ENCODE data around the gene PPP4R2. TPM values are rescaled to one million over a fixed set of nuclear protein-coding genes. Genes with fewer than 3 reads are reported as not detected.

PPP4R2 gene
- total and polyA plus RNA-seq, 9 of the 15 experiments (the other 6 are each of a cell fraction or from before 2014, with no cell fraction given), result 11.0 to 49.6 (median 31.6) TPM

GRCh38 chr3:72957297-72957696 lies 39.3 kb upstream of the PPP4R2 start:
- in situ Hi-C loops (cut with MboI) (no loop called here), intact Hi-C loops (cut with micrococcal nuclease) (no loop called here)
- WGBS (ENCODE audit: insufficient coverage, low coverage, missing lambda C conversion rate), result 58% methylated on average over 8 of the region's 8 CpGs
- H3K4me2 ChIP-seq (ENCODE audit: insufficient read depth, low read length), result no peak overlapping the region
- H3K4me3 ChIP-seq, result no peak overlapping the region
- H4K20me1 ChIP-seq (replicated peaks; ENCODE audit: control insufficient read depth, insufficient read depth, low read length), result no peaks in the 10 kb centered on the region
- ATAC-seq (no peak), FAIRE-seq (no peak), DNase-seq (ENCODE audit: extremely low read depth in 1 of 4, low spot score in 3 of 4) (no peak)
- no peak overlapping the region for H3K27ac ChIP-seq (ENCODE audit: extremely low read depth, low read depth, low read length)
- no peaks in the 10 kb centered on the region for H3K27me3 ChIP-seq (ENCODE audit: control insufficient read depth in 2 of 2, insufficient read depth in 2 of 2, low read length in 2 of 2)
- no peak for TF ChIP-seq ZBTB26 (CRISPR knock-in tag; IDR thresholded peaks at IDR 0.05)
- TF ChIP-seq ZNF76 (CRISPR knock-in tag; IDR thresholded peaks at IDR 0.05; ENCODE audit: borderline replicate concordance), result no peak
- no peak for TF ChIP-seq RBM25 (IDR thresholded peaks at IDR 0.05; ENCODE audit: low read depth, low read length, severe bottlenecking)
- no peak for TF ChIP-seq PPARD (CRISPR knock-in tag; IDR thresholded peaks at IDR 0.05)
- TF ChIP-seq ELF4 (CRISPR knock-in tag; IDR thresholded peaks at IDR 0.05), result no peak
- TF ChIP-seq MIER1 (IDR thresholded peaks at IDR 0.05; ENCODE audit: low read depth), result no peak
- TF ChIP-seq ZNF699 (CRISPR knock-in tag; IDR thresholded peaks at IDR 0.05; ENCODE audit: insufficient replicate concordance), result no peak
- no peak for TF ChIP-seq ZNF354B (CRISPR knock-in tag; IDR thresholded peaks at IDR 0.05)
- TF ChIP-seq IFI16 (CRISPR knock-in tag; IDR thresholded peaks at IDR 0.05), result no peak
- no peak for TF ChIP-seq PTTG1 (tag; IDR thresholded peaks at IDR 0.05; ENCODE audit: low read depth)
- no peak for TF ChIP-seq KDM1A (IDR thresholded peaks at IDR 0.05)
- no peak for TF ChIP-seq CBFA2T2 (conservative IDR thresholded peaks at IDR 0.05)
- H3K9me3 ChIP-seq (replicated peaks; ENCODE audit: control insufficient read depth, insufficient read depth, low read depth, low read length), result no peaks in the 10 kb centered on the region
- H2AFZ ChIP-seq (ENCODE audit: low read depth, low read length), result no peak overlapping the region
- ChIA-PET CTCF (ENCODE audit: low intra/inter-chr PET ratio) (no interaction called here), POLR2A (no interaction called here)
- H3K79me2 ChIP-seq (ENCODE audit: control insufficient read depth, insufficient read depth, low read length), result no peaks in the 10 kb centered on the region
- no peak overlapping the region for H3K9ac ChIP-seq (ENCODE audit: insufficient read depth in 1 of 2, low read depth in 2 of 2, low read length in 2 of 2)
- no TSS peak for BruUV-seq (replicated peaks)
- no peaks in the 10 kb centered on the region for H3K9me1 ChIP-seq (ENCODE audit: control insufficient read depth, insufficient read depth, low read length)
- no peaks in the 10 kb centered on the region for H3K36me3 ChIP-seq (ENCODE audit: control insufficient read depth, insufficient read depth, low read length)
- peaks cover 5 to 7% of the 10 kb centered on the region in 2 experiments; a peak in 3 of 5 replicates for H3K4me1 ChIP-seq (replicated peaks in 1 of 2; ENCODE audit: control insufficient read depth in 2 of 2, insufficient read depth in 2 of 2, low read length in 2 of 2)
